Hematopoietic multipotent progenitor cell treated with erythropoietin and hydrocortisone succinate and interleukin-3 and kit ligand, for 17 days (in vitro differentiated cells): ENCODE data around the gene PLEKHN1.

ENCODE experiments used
- DNase-seq: peaks from one replicate; pipeline ENCODE4 v3.0.0-alpha.2; 2015; ENCODE audit warnings: low spot score

Gene PLEKHN1, protein sequence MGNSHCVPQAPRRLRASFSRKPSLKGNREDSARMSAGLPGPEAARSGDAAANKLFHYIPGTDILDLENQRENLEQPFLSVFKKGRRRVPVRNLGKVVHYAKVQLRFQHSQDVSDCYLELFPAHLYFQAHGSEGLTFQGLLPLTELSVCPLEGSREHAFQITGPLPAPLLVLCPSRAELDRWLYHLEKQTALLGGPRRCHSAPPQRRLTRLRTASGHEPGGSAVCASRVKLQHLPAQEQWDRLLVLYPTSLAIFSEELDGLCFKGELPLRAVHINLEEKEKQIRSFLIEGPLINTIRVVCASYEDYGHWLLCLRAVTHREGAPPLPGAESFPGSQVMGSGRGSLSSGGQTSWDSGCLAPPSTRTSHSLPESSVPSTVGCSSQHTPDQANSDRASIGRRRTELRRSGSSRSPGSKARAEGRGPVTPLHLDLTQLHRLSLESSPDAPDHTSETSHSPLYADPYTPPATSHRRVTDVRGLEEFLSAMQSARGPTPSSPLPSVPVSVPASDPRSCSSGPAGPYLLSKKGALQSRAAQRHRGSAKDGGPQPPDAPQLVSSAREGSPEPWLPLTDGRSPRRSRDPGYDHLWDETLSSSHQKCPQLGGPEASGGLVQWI

DNA sequence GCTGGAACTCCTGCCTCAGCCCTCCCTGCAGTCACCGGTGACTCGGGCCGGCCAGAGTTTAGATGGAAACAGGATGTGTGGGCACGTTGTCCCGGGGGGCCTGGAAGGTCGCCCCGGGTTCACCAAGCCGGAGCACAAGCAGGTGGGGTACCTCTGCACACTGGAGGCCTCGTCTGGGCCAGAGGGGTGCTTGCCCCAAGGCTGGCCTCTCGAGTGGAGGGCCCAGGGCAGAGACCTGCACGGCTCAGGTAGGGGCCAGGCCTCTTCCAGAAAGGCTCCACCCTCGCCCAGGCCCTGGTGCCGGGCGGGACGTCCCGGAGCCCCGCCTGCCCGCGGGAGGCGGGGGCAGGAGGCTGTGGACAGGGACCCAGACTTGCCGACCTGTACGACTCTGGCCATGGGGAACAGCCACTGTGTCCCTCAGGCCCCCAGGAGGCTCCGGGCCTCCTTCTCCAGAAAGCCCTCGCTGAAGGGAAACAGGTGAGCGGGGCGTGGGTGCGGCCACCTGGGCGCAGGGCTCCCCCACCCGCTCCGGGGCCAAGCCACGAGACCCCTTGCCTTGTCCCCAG, at the start of gene PLEKHN1:
TSS of gene PLEKHN1 (plus strand) at position 348 of the 569 bp plus-strand sequence. CDS start at position 398, 50 bp downstream.
- no peak for DNase-seq

DNA sequence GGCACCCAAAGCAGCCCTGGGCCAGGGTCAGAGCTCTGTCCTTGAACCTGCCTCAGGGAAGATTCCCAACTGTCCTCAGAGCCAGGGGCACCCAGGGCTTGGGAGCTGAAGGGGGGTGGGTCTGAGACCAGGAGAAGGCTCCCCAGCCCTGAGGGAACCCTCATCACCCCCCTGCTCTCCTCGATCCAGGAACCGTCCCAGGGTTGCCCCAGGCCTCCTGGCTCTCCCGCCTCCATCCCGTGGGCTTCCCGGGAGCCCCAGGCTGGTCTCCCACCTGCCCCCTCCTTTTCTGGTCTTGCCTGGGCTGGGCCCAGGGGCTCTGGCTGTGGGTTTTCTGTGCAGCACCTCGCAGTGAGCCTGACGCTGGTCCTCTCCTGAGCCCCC, 49.2 kb upstream of the PLEKHN1 start:
- no peak for DNase-seq

DNA sequence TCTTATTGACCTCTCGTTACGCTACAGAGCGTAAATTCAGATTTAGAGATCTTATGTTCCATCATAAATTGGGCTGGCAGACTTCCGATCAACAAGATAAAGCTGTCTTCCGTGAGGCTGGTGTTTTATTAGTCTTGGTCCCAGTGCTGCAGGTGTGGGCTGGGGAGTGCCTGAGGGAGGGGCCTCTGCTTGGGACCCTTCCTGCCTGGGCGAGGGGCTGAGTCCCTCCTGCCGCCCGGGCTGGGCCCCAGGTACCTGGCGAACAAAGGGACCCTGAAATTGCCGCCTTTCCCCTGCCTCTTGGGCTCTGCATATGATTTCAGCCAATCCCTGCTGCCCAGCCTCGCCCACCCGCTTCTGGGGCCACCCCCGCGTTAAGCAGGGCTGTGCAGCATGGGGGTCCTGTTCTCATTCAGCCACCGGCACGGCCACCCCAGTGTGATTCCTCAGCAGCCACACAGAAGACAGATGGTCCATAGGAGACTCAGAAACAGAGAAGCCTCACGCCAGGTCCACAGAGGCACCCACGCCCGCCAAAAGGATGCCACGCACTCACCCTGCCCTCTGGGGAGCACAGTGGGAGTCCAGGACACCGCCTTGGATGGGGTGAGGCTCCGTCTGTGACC, 48.7 kb upstream of the PLEKHN1 start:
- DNase-seq: no peak

DNA sequence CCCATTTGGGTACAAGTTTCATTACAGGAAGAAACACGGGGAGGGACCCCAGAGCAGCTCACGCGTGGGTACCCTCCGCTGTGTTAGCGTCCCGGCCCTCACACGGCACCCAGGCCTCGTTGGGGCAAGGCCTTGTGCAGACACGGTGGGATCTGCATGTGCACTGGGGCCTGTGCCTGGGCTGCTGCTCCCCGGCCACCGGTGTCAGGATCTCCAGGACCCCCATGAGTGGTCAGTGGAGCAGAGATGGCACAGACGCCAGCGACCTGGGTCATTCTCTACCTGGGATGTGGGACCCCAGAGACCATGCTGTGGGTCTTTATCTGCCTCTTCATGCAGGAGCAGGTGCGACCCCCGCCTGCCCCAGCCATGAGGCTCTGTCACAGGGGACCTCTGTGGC, 47.9 kb upstream of the PLEKHN1 start:
- DNase-seq: no peak

DNA sequence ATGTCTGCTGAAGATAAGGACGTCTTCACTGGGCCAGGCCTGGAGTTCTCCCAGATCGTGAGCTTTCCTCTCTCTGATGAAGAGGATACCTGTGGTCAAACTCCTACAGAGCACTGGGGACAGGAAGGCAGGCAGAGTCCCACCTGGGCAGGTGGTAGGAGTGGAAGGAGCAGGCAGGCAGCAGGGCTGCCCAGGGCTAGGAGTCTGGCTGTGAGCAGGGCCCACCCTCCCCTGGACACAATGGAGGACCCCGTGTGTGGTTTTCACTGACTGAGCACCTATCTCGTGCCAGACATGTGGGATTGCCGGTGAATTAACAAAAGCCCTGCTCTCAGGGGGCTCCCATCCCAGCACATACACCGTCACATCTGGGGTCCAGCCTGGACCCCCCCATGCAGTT, 47.4 kb upstream of the PLEKHN1 start:
- no peak for DNase-seq

DNA sequence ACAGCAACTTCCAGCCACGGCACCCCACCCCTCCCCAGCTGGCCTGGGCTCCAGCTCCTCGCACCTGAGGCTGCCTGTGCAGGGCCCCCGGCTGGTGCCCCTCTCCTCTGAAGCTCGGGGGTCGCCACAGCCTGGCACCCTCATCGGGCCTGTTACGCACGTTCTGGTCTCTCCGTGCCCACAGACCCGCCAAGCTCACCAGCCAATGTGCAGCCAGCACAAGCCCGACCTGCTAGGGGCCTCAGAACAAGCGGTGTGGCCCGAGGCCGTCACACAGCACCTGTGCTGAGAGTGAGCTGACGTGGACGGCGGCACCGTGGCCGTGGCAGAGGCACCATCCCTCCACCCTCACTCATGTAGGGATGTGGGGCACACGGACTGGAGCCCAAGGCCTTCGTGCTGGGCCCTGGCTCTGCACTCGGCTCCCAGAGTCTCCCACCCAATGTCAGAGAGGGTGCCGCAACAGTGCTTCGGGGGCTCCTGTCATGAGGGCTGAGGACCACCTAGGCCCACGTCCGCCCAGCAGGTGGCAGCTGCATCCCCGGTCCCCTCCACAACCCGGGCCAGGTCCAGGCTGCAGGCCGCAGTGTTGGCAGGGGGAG, 46.9 kb upstream of the PLEKHN1 start:
- no peak for DNase-seq

DNA sequence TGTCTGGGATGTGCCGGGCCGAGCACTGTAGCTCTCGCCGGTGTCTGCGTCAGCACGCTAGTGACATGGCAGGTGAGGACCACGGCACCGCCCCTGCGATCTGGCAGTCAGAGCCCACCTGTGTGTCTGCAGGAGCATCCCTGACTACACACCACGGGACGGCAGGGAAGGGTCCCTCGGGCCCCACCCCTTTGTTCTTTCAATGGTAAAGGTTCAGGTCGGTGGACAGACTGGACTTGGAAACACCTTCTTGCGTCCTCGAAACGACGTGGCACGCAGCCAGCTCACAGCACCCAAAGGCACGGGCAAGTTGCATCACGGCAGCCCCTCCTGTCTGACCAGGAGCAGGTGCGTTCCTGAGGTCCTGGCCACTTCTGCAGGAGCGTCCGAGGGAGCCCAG, 46.3 kb upstream of the PLEKHN1 start:
- DNase-seq: no peak

DNA sequence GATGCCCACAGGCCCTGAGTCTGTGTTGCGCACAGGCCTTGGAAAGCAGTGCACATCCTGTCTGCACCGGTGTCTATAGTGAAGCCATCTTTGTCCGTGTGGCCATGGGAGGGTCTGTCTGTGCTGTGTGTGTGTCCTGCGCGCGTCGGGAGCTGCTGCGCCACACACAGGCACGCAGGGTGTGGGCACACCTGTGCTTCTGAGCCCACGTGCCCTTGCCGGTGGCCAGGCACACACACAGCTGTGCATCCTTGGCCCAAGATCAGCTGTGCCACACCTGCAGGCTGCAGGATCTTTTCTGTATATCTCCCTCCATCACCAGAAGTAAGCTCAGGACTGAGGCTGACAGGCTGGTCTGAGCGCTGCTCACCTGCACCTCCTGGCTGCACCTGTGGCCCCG, 45.8 kb upstream of the PLEKHN1 start:
- no peak for DNase-seq

DNA sequence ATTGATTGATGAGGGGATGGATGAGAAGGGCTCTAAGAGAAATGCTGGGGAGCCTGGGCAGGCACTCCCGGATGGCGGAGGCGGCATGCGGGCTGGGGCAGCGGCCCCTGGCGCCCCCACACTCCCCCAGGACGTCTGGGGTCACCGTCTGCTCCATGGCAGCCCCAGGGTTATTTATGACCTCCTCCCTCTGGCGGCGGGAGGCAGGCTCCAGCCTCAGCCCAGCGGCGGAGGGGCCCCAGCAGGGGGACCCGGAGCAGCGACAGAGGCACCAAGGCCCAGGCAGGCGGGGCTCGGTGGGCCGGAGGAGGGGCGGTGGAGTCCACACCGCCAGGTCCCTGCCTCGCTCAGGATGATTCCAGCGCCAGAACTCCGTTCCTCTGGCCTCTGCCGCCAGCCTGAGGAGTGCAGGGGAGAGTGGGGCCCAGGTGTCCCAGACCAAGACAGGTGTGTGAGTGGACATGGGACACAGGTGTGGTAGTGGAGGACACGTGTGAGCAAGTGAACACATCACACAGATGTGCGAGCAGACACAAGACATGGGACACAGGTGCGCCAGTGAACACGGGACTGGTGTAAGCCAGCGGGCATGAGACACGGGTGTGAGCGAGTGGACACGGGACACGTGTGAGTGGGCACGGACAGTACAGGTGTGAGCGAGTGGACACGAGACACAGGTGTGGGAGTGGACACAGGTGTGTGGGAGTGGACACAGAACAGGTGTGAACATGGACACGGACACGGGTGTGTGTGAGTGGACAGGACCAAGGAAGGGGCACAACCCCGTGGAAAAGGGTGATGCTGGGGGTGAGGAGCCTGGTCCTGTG, 45.1 kb upstream of the PLEKHN1 start:
- DNase-seq: no peak

DNA sequence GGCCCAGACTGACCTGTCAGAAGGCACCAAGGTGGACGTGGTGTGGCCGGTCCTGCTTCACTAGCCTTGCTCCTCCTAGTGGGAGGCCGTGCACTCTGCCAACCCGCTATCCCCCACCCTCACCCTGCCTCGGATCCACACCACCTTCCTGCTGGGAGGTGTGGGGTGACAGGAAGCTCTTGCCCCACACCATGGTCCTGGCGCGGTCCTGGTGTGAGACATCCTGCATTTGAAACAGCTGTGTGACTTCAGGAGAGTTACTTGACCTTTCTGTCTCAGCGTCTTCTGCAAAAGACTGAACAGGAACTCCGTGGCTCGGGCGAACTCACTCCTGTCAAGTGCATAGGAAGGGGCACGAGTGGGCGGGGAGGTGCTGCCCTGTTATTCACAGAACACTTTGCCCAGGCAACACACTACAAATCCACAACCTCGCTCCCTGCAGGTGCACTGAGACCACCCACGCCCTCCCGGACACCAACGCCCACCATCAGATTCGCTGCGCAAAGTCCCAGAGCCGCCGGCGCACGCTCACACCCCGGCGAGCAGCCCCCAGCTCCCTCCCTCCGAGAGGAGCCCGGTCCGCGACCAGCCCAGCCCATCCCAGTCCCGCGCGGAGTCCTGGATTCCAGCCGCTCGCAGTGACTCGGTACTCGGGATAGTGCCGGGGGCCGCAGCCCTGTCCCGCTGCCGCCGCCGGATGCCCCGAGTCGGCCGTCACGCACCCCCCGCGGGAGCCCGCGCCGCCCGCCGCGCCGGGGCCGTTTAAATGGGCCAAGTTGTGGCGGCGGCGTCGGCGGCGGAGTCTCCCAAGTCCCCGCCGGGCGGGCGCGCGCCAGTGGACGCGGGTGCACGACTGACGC, 42.9 kb upstream of the PLEKHN1 start, which contains the start of gene SAMD11:
TSS of gene SAMD11 (plus strand) at position 793 of the 860 bp plus-strand sequence. CDS start 509 bp downstream, outside the sequence.
- no peak for DNase-seq

DNA sequence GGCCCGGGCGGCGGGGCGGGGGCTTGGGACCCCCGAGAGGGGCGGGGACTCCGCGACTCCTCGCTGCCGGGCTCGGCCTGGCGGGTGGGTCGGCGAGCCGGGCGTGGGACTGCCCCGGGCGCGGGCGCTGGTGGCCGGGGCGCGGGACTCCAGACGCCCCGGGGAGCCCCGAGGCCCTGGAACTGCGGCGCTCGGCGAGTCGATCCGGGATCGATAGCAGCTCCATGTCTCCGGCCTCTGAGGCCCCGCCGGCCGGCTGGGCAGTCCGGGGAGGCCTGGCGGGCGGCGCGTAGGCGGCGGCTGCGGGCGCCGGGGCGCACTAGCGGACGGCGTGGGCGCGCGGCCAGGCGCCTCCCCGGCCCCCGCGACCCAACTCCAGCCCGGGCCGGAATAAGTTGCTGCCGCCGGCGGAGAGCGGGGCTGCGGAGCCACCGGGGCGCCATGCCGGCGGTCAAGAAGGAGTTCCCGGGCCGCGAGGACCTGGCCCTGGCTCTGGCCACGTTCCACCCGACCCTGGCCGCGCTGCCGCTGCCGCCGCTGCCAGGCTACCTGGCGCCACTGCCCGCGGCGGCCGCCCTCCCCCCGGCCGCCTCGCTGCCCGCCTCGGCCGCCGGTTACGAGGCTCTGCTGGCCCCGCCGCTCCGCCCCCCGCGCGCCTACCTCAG, 42.2 kb upstream of the PLEKHN1 start:
- DNase-seq: no peak

DNA sequence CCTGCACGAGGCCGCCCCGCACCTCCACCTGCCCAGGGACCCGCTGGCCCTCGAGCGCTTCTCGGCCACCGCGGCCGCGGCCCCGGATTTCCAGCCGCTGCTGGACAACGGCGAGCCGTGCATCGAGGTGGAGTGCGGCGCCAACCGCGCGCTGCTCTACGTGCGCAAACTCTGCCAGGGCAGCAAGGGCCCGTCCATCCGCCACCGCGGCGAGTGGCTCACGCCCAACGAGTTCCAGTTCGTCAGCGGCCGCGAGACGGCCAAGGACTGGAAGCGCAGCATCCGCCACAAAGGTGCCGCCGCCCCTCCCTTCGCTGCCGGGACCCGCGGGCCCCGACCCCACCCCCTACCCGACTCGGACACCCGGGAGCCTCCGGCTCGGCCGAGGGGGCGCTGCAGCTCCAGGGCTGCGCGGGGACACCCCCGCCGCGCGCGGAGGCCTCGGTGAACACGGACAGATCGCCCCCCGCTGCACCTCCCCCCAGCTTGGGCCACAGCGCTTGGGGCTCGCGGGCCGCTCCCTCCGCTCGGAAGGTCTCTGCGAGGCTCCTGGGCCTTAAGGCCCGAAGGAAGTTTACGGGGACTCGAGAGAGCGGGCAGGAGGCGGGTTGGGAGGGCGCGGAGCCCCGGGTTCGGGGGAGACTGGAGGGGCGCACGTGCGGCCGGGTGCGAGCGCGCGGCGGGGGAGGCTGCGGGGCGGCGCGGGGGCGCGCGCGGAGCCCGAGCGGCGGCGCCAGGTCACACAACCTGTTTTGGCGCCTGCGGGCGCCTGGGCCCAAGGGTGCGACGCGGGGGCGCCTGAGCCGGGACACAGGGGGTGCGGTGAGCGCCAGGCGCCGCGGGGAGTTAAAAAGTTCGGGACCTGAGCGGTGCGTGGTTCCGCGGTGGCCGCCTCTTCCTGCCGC, 41.4 kb upstream of the PLEKHN1 start:
- DNase-seq: no peak

DNA sequence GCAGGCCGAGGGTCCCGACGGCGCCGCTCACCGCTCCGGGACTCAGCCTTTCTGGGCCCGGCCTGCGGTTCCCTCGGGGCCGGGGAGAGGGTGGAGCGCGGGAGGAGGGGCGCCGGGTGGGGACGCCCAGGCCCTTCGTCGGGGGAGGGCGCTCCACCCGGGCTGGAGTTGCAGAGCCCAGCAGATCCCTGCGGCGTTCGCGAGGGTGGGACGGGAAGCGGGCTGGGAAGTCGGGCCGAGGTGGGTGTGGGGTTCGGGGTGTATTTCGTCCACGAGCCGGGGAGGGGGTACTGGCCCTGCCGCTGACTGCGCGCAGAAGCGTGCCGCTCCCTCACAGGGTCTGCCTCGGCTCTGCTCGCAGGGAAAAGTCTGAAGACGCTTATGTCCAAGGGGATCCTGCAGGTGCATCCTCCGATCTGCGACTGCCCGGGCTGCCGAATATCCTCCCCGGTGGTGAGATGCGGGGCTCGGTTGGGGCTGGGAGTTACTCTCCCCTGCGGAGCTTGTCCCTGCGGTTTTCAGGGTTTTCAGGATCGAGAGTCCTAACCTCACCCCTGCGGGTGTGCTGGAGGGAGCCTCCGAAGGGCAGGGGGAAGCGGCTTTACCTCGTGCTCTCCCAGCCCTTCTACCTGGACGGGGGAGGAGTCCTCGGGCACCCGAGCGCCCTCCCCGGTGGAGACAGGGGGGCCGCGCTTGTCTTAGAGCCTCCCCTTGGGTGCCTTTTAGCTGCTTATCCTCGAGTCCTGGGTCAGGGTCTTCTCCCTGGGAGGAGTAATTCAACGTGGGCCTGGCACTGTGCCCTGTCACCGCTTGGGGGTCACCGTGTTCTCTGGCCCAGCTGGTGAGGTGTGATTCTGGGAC, 40.5 kb upstream of the PLEKHN1 start:
- no peak for DNase-seq

DNA sequence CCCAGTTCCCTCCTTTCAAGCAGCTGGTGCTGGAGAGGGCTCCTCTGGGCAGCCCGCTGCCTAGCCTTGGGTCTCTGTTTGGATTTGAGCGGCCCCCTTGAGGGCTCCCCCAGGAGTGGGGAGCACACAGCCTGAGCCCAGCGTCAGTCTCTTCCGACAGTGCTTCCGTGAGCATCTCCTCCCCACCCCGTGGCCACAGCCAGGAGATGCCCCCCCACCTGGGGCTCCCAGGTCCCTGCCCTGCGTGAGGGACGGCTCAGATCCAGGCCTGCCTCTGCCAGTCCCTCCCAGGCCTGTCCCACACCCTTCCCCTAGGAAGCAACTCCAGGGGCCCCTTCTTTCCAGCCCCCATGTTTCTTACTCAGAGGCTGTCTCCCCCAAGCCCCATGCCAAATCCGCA, 39.0 kb upstream of the PLEKHN1 start:
- no peak for DNase-seq

DNA sequence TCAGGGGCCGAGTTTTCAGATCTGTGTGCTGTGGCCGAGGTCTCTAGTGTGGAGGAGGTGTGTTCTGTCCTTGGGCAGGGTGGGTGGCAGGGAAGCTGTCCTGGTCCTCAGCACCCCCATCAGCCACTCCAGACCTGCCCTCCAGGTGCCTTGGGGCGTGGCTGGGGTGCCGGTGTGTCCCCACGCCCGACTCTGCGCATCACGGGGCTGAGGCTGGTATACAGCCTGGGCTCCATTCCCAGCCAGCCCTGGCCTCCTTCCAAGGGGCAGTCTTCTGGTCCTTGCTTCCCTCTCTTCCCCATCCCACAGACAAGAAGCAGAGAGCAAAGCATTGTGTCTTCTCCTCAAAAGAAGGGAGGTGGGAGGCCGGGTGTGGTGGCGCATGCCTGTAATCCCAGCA, 38.5 kb upstream of the PLEKHN1 start:
- DNase-seq: no peak

DNA sequence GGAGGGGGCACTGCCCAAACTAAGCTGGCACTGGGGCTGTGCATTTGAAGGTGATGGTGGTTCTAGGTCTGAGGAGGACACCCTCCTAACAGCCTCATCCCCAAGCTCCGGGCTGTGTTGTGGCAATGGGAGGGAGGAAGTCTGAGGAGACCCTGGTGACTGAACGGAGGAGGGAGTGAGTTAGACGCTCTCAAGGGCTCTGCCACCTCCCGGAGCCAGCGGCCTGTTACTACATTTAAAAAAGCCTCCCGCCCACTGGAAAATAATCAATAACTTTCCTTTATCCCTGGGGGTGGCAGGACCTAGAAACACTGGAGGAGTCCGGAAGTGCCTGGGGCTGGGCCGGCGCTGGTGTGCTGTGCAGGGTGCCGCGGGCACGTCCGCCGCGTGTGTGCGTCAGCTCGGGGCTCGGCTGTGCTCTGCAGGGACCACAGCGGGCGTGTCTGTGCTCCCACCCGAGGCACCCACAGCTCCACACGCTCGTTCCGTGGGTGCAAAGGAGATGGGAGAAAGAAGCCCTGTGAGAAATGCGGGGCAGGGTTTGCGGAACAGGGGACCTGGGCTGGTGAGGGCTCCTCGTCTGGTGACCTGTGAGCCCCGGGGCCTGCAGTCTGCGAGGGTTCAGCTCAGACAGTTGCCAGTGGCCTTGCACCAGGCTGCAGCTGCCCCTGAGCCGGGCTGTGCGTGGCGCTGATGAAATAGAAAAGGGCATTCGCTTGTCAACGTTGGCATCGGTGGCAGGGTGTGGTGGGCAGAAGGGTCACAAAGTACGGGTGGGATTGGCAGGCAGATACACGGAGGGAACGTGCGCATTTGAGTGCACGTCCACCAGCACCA, 37.2 kb upstream of the PLEKHN1 start:
- DNase-seq: no peak
